ENCODE results near the gene COPG2. TPM values are rescaled to one million over a fixed set of nuclear protein-coding genes. Genes with fewer than 3 reads are reported as not detected.

The COPG2 gene
- total and polyA plus RNA-seq, 2 of the 4 experiments (the other 2 are of a cell fraction), result 18.1 to 50.0 TPM

DNA sequence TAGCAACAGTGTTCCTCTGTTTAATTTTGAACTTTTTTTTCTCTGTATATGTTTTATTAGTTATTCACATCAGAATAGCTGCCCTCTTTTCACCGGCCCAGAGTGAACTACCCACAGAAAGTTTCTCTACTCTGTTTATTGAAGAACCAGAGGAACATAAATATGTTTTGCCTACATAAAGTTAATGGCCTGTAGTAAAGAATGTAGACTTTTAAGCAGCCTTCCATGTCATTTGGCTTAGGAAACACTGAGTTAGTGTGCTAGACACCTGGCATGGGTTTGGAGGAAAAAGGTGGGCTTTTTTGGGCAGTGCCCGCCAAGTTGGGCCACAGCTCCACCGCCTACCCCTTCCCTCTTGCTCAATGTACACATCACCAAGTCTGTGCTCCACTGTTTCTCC, 185.5 kb downstream of the COPG2 start:
- POLR2A ChIA-PET (ENCODE audit: unreplicated experiment), result no interaction called here
- Histone ChIP-seq H3K4ac (ENCODE audit: low read depth, low read length) (no peak overlapping the region), H3K36me3 (ENCODE audit: control insufficient read depth, insufficient read depth, low read length) (no peaks in the 10 kb centered on the region), H2BK5ac (ENCODE audit: low read depth, low read length, poor library complexity, severe bottlenecking) (no peak overlapping the region), H3K56ac (ENCODE audit: extremely low read depth, insufficient read depth, low read length) (no peak overlapping the region), H3K9me1 (ENCODE audit: insufficient read depth, low read length) (no peaks in the 10 kb centered on the region), H2BK20ac (ENCODE audit: low read depth, low read length) (no peak overlapping the region), H3K18ac (ENCODE audit: low read depth, low read length) (no peak overlapping the region), H3K9ac (ENCODE audit: low read depth, low read length) (no peak overlapping the region), H3K27ac (ENCODE audit: insufficient read depth, low read length) (no peak overlapping the region), H4K5ac (ENCODE audit: low read depth, low read length) (no peak overlapping the region), H2AK5ac (ENCODE audit: low read depth, low read length) (no peak overlapping the region), H4K8ac (ENCODE audit: low read depth in 2 of 2, low read length in 2 of 2) (no peak overlapping the region), H4K20me1 (ENCODE audit: insufficient read depth, low read length) (no peaks in the 10 kb centered on the region), H3K4me2 (ENCODE audit: low read depth, low read length) (no peak overlapping the region), H3K4me1 (ENCODE audit: control insufficient read depth, insufficient read depth, low read length) (no peaks in the 10 kb centered on the region), H3K9me3 (ENCODE audit: control insufficient read depth, insufficient read depth, low read length) (no peaks in the 10 kb centered on the region), H3K79me1 (ENCODE audit: low read depth in 1 of 2, low read length in 2 of 2) (no peaks in the 10 kb centered on the region), H2BK15ac (ENCODE audit: low read depth, low read length) (no peak overlapping the region), H2BK120ac (ENCODE audit: low read depth, low read length) (no peak overlapping the region), H3K23ac (ENCODE audit: low read depth, low read length) (no peak overlapping the region), H2AFZ (replicated peaks; ENCODE audit: low read length, poor library complexity) (no peak overlapping the region), H2AK9ac (replicated peaks; ENCODE audit: low read depth, low read length, poor library complexity) (no peak overlapping the region), H4K91ac (ENCODE audit: insufficient read depth, low read depth, low read length) (no peak overlapping the region), H3K14ac (replicated peaks; ENCODE audit: low read depth, low read length) (no peak overlapping the region), H3K4me3 (ENCODE audit: insufficient read depth, low read depth, low read length) (no peak overlapping the region), H3K27me3 (ENCODE audit: control insufficient read depth, insufficient read depth, low read length) (peaks cover 5% of the 10 kb centered on the region)
- TF ChIP-seq CTCF (conservative IDR thresholded peaks at IDR 0.05; ENCODE audit: low read depth, low read length) (no peak), BHLHE40 (IDR thresholded peaks at IDR 0.05; ENCODE audit: low read depth, low read length) (no peak), RAD21 (IDR thresholded peaks at IDR 0.05; ENCODE audit: low read length) (no peak), FOS (IDR thresholded peaks at IDR 0.05; ENCODE audit: low read depth, low read length) (no peak), RFX5 (IDR thresholded peaks at IDR 0.05; ENCODE audit: low read depth, low read length) (no peak), RCOR1 (IDR thresholded peaks at IDR 0.05; ENCODE audit: insufficient replicate concordance, low read length) (no peak), ELK1 (IDR thresholded peaks at IDR 0.05; ENCODE audit: borderline replicate concordance, low read depth, low read length) (no peak), MXI1 (IDR thresholded peaks at IDR 0.05; ENCODE audit: borderline replicate concordance, low read depth, low read length) (no peak), POLR2A (IDR thresholded peaks at IDR 0.05; ENCODE audit: low read depth, low read length) (no peak), NFE2L2 (IDR thresholded peaks at IDR 0.05; ENCODE audit: low read depth, low read length) (no peak), CEBPB (IDR thresholded peaks at IDR 0.05; ENCODE audit: low read depth, low read length) (no peak), SMC3 (IDR thresholded peaks at IDR 0.05; ENCODE audit: low read depth, low read length) (no peak), CHD1 (IDR thresholded peaks at IDR 0.05; ENCODE audit: low read depth, low read length) (no peak), MAZ (IDR thresholded peaks at IDR 0.05; ENCODE audit: borderline replicate concordance, low read depth, low read length) (no peak), MAFK (IDR thresholded peaks at IDR 0.05; ENCODE audit: low read depth, low read length) (no peak)
- TF ChIP-seq, protein P1, sequence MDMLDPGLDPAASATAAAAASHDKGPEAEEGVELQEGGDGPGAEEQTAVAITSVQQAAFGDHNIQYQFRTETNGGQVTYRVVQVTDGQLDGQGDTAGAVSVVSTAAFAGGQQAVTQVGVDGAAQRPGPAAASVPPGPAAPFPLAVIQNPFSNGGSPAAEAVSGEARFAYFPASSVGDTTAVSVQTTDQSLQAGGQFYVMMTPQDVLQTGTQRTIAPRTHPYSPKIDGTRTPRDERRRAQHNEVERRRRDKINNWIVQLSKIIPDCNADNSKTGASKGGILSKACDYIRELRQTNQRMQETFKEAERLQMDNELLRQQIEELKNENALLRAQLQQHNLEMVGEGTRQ (IDR thresholded peaks at IDR 0.05; ENCODE audit: low read depth, low read length), result no peak
- no CpG with 5 or more reads among the region's 3 CpGs for WGBS, 2 experiments (ENCODE audit: extremely low coverage in 2 of 2, insufficient read length in 1 of 2)
- CTCF ChIA-PET, result no interaction called here
- BruUV-seq (replicated peaks), result no TSS peak
- ATAC-seq (ENCODE audit: low read depth), result no peak
- intact Hi-C loops (cut with micrococcal nuclease) (no loop called here), dilution Hi-C loops (cut with HindIII; ENCODE audit: low sequenced_read_pairs, unreplicated experiment) (no loop called here), in situ Hi-C loops (cut with MboI; ENCODE audit: low sequenced_read_pairs) (loop anchor here (10.0 kb wide), 1 partner anchor 408 kb away; the partner anchor contains the start of gene KLHDC10)
- no peak for DNase-seq
